Neural progenitor cell (in vitro differentiated cells): ENCODE measurements around the gene ADAM11. TPM values are rescaled to one million over a fixed set of nuclear protein-coding genes. Genes with fewer than 3 reads are reported as not detected.

Source experiments
- DNase-seq: peaks from one replicate; pipeline ENCODE4 v3.0.0-alpha.2; 2016; ENCODE audit warnings: low spot score
- H2AFZ ChIP-seq: fragments of 200-600 bp; sonication (generic); replicated peaks from 2 replicates; pipeline ENCODE4 v1.6.1; 2016; ENCODE audit warnings: antibody characterized with exemption
- H3F3A ChIP-seq: fragments of 200-600 bp; sonication (generic); 2 replicates; pipeline ENCODE4 v1.6.1; 2016; ENCODE audit warnings: antibody characterized with exemption, low read depth
- H3K27ac ChIP-seq: fragments of 200-600 bp; sonication (generic); 2 replicates; pipeline ENCODE4 v1.5.1; 2016; ENCODE audit warnings: mild to moderate bottlenecking
- H3K27me3 ChIP-seq: fragments of 200-600 bp; sonication (generic); 2 replicates; pipeline ENCODE4 v1.6.1; 2016; ENCODE audit warnings: mild to moderate bottlenecking, moderate library complexity
- H3K36me3 ChIP-seq: fragments of 200-600 bp; sonication (generic); 2 replicates; pipeline ENCODE4 v1.5.1; 2016
- H3K4me1 ChIP-seq: fragments of 200-600 bp; sonication (generic); 2 replicates; pipeline ENCODE4 v1.6.1; 2016; ENCODE audit warnings: mixed run types
- H3K4me2 ChIP-seq: fragments of 200-600 bp; sonication (generic); 2 replicates; pipeline ENCODE4 v1.6.1; 2016
- H3K4me3 ChIP-seq: fragments of 200-600 bp; sonication (generic); 2 replicates; pipeline ENCODE4 v1.5.1; 2016
- H3K79me2 ChIP-seq: fragments of 200-600 bp; sonication (generic); 2 replicates; pipeline ENCODE4 v1.6.1; 2016; ENCODE audit warnings: low read depth
- H3K9ac ChIP-seq: fragments of 200-600 bp; sonication (generic); 2 replicates; pipeline ENCODE4 v1.6.1; 2016
- H3K9me3 ChIP-seq: fragments of 200-600 bp; sonication (generic); 2 replicates; pipeline ENCODE4 v1.5.1; 2016; ENCODE audit warnings: low read depth
- H4K20me1 ChIP-seq: fragments of 200-600 bp; sonication (generic); 2 replicates; pipeline ENCODE4 v1.6.1; 2016; ENCODE audit warnings: low read depth
- H3K27ac Mint-ChIP-seq: 3 replicates; pipeline ENCODE4 v1.8.0; 2021; ENCODE audit warnings: mixed read lengths
- H3K27me3 Mint-ChIP-seq: 2 replicates; pipeline ENCODE4 v1.8.0; 2022; ENCODE audit warnings: low read depth, mild to moderate bottlenecking, inconsistent platforms, moderate library complexity, mixed read lengths; ENCODE audit not compliant: insufficient read depth
- H3K36me3 Mint-ChIP-seq: 3 replicates; pipeline ENCODE4 v1.8.0; 2021; ENCODE audit warnings: mixed read lengths
- H3K4me1 Mint-ChIP-seq: 3 replicates; pipeline ENCODE4 v1.8.0; 2021; ENCODE audit warnings: mixed read lengths
- H3K4me3 Mint-ChIP-seq: 3 replicates; pipeline ENCODE4 v1.8.0; 2021; ENCODE audit warnings: mild to moderate bottlenecking, moderate library complexity, mixed read lengths
- H3K9me3 Mint-ChIP-seq: 3 replicates; pipeline ENCODE4 v1.8.0; 2020; ENCODE audit warnings: mixed read lengths
- EZH2 ChIP-seq: fragments of 200-600 bp; sonication (generic); IDR thresholded peaks from 2 replicates; pipeline ENCODE4 v1.6.1; 2017; ENCODE audit warnings: antibody characterized with exemption, mild to moderate bottlenecking, moderate library complexity
- EZH2phosphoT487 ChIP-seq: fragments of 200-600 bp; sonication (generic); IDR thresholded peaks from 2 replicates; pipeline ENCODE4 v1.6.1; 2017; ENCODE audit warnings: antibody characterized with exemption
- total RNA-seq: library from RNA; depleted of rRNA; stranded (reverse); fragments of >200 nt; gene quantifications from 2 replicates; pipeline ENCODE4 v1.2.3, GENCODE V29; 2015; ENCODE audit warnings: low replicate concordance
- TF ChIP-seq, protein P1 (sequence below): fragments of 200-600 bp; sonication (generic); IDR thresholded peaks from 2 replicates; pipeline ENCODE4 v1.5.1; 2017; ENCODE audit warnings: antibody characterized with exemption, mild to moderate bottlenecking

Gene ADAM11
- total RNA-seq, 1 donor from 2014 or later: 1.4 TPM

DNA sequence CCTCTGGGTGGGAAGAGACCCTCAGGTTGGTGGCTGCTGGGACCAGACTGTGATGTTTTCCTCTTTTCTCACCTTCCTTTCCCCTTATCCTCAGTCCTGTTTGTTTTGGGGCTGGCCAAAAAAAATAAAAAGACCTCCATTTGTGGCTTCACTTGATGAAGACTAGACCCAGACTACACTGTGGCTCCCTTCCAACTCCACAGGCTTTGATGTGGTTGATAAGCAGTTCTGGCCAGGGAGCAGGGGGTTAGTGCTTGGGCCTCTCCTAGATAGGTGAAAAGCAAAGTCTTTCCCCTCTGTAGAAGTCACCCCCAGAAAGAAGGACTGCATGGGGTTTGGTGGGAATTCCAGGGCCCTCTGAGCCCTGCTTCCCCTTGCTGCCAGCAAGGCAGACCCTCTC lies 11.2 kb upstream of the ADAM11 start:
- H3K36me3 Mint-ChIP-seq: peaks cover 15% of the 10 kb centered on the region
- no peak overlapping the region for H3K4me3 Mint-ChIP-seq
- Histone ChIP-seq H3K36me3 (no peaks in the 10 kb centered on the region), H3K9ac (no peak overlapping the region), H3K27me3 (no peaks in the 10 kb centered on the region), H3K4me3 (no peak overlapping the region), H3F3A (no peaks in the 10 kb centered on the region), H3K79me2 (no peaks in the 10 kb centered on the region), H2AFZ (no peak overlapping the region), H3K4me2 (no peak overlapping the region), H4K20me1 (no peaks in the 10 kb centered on the region), H3K9me3 (no peaks in the 10 kb centered on the region), H3K27ac (no peak overlapping the region), H3K4me1 (no peaks in the 10 kb centered on the region)
- no peak for DNase-seq
- no peaks in the 10 kb centered on the region for H3K27me3 Mint-ChIP-seq
- H3K4me1 Mint-ChIP-seq: peaks cover 17% of the 10 kb centered on the region
- H3K27ac Mint-ChIP-seq: no peak overlapping the region
- TF ChIP-seq, protein P1, sequence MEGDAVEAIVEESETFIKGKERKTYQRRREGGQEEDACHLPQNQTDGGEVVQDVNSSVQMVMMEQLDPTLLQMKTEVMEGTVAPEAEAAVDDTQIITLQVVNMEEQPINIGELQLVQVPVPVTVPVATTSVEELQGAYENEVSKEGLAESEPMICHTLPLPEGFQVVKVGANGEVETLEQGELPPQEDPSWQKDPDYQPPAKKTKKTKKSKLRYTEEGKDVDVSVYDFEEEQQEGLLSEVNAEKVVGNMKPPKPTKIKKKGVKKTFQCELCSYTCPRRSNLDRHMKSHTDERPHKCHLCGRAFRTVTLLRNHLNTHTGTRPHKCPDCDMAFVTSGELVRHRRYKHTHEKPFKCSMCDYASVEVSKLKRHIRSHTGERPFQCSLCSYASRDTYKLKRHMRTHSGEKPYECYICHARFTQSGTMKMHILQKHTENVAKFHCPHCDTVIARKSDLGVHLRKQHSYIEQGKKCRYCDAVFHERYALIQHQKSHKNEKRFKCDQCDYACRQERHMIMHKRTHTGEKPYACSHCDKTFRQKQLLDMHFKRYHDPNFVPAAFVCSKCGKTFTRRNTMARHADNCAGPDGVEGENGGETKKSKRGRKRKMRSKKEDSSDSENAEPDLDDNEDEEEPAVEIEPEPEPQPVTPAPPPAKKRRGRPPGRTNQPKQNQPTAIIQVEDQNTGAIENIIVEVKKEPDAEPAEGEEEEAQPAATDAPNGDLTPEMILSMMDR: no peak
- no peak for TF ChIP-seq EZH2phosphoT487
- no peak for TF ChIP-seq EZH2
- no peaks in the 10 kb centered on the region for H3K9me3 Mint-ChIP-seq

DNA sequence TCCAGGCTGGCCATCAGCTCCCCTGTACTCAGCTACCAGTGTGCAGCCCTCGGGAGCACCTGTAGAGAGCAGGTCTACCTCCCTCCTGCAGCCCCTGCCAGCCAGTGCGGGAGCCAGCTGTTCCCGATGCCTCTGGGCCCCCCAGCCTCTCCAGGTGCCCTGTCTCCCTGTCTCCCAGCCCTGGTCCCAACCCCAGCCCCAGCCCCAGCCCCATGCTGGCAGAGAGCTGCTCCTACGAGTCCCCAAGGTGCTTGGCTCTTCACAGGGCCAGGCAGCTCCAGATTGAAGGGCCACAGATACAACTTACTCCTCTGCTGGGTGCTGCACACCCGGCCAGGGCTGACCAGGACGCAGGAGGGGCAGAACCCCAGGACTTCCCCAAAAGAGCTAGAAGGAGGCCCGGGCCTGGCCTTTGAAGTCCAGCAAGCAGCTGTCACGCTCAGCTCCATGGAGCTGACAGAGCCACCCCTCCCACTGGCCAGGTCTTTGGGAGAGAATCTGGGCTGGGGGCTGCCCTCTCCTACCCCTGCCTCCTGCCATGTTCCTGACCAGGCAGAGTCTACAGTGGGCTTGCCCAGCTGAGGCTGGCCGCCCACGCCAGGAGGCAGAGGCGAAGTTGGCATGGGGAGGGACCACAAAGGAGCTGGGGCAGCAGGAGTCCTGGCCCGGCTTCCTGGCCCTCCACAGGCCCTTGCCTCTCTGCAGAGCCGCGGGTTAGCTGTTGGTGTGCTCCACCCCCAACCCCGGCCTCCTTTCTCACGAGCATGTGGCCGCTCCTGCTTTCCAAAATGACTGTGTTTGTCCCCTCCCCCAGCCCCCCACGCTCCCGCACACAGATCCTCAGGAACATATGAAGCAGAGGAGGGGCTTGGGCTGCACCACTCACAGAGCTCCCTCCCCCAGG lies 9.5 kb upstream of the ADAM11 start:
- Mint-ChIP-seq H3K9me3 (no peaks in the 10 kb centered on the region), H3K4me1 (peaks cover 17% of the 10 kb centered on the region), H3K27me3 (no peaks in the 10 kb centered on the region), H3K27ac (peak overlapping the region; percentile 30), H3K36me3 (peaks cover 12% of the 10 kb centered on the region), H3K4me3 (no peak overlapping the region)
- H3K4me1 ChIP-seq: no peaks in the 10 kb centered on the region
- H2AFZ ChIP-seq: no peak overlapping the region
- no peaks in the 10 kb centered on the region for H3K9me3 ChIP-seq
- H4K20me1 ChIP-seq: no peaks in the 10 kb centered on the region
- no peak overlapping the region for H3K4me2 ChIP-seq
- H3K27me3 ChIP-seq: no peaks in the 10 kb centered on the region
- H3K9ac ChIP-seq: no peak overlapping the region
- no peak overlapping the region for H3K27ac ChIP-seq
- no peak for DNase-seq
- H3K79me2 ChIP-seq: no peaks in the 10 kb centered on the region
- no peaks in the 10 kb centered on the region for H3F3A ChIP-seq
- H3K36me3 ChIP-seq: no peaks in the 10 kb centered on the region
- H3K4me3 ChIP-seq: no peak overlapping the region
- TF ChIP-seq EZH2phosphoT487 (no peak), EZH2 (no peak)
- TF ChIP-seq, protein P1: no peak

DNA sequence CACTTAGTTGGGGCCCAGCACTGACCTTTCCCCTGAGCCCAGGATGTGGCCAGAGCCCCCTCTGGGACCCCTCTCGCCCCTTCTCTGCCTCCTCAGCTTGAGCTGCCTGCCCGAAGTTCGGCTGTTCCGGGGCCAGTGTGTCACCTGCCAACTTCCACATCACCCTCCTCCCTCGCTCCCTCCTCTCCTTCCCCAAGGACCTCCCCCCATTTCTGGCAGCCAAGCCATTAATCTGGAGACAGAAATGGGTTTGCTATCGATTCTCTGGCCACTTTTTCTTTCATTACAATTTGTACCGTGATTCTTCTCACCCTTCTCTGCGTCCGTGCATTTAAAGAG lies 8.8 kb upstream of the ADAM11 start:
- Histone ChIP-seq H3K27ac (no peak overlapping the region), H3F3A (no peaks in the 10 kb centered on the region), H3K36me3 (no peaks in the 10 kb centered on the region), H3K27me3 (no peaks in the 10 kb centered on the region), H3K4me2 (no peak overlapping the region), H4K20me1 (no peaks in the 10 kb centered on the region), H3K4me1 (no peaks in the 10 kb centered on the region), H2AFZ (no peak overlapping the region), H3K79me2 (no peaks in the 10 kb centered on the region), H3K9ac (no peak overlapping the region), H3K9me3 (no peaks in the 10 kb centered on the region), H3K4me3 (no peak overlapping the region)
- Mint-ChIP-seq H3K4me1 (peaks cover 17% of the 10 kb centered on the region), H3K27ac (peak overlapping the region; percentile 30), H3K9me3 (no peaks in the 10 kb centered on the region), H3K4me3 (no peak overlapping the region), H3K27me3 (no peaks in the 10 kb centered on the region), H3K36me3 (peaks cover 12% of the 10 kb centered on the region)
- TF ChIP-seq, protein P1: no peak
- TF ChIP-seq EZH2 (no peak), EZH2phosphoT487 (no peak)
- no peak for DNase-seq
